SK-N-MC (cell line): ENCODE results near the gene CCDC88C.

Source experiments
- EZH2 ChIP-seq: fragments of 200-600 bp; sonication (generic); IDR thresholded peaks from one replicate; pipeline ENCODE4 v1.6.1; 2017; ENCODE audit warnings: antibody characterized with exemption
- FOXP2 ChIP-seq: optimal IDR thresholded peaks from 2 replicates; pipeline ENCODE3; 2011; ENCODE audit warnings: mild to moderate bottlenecking, moderate library complexity; ENCODE audit not compliant: insufficient read depth; ENCODE audit errors: extremely low read length, control extremely low read depth
- POLR2AphosphoS5 ChIP-seq: IDR thresholded peaks from 2 replicates; pipeline ENCODE4 v1.6.1; 2012; ENCODE audit warnings: mild to moderate bottlenecking, low read depth, low read length, borderline replicate concordance

DNA sequence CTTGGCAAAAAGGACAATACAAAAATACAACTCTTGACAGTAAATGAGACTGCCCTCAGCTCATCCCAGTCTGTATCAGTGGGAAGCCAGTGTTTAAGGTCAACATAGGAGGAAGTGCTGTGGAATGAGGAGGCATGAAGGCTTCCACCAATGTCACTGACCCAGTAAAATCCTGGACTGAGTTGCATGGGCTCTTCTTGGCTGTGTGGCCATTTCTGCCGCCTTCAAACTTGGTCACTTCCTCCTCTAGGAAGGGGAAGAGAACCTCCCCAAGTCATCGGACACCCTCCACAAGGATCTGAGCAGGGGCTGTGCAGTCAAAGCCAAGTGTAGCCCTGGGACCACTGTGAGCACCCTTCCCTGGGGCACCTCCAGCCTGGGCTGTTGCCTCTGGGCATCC is 185.0 kb downstream of the CCDC88C start:
- TF ChIP-seq EZH2 = no peak
- TF ChIP-seq POLR2AphosphoS5 = no peak
- no peak for TF ChIP-seq FOXP2
